Glutamatergic neuron (in vitro differentiated cells): Measurements from ENCODE around the gene SCN5A. TPM values are rescaled to one million over a fixed set of nuclear protein-coding genes. Genes with fewer than 3 reads are reported as not detected.

Source experiments
- DNase-seq: peaks from one replicate; pipeline ENCODE4 v3.0.0; 2022
- H3K27ac Mint-ChIP-seq: one replicate; pipeline ENCODE4 v1.8.0; 2020; ENCODE audit warnings: mild to moderate bottlenecking, mixed read lengths, inconsistent platforms; ENCODE audit not compliant: unreplicated experiment
- H3K27me3 Mint-ChIP-seq: one replicate; pipeline ENCODE4 v1.8.0; 2020; ENCODE audit warnings: mild to moderate bottlenecking, moderate library complexity, mixed read lengths, inconsistent platforms; ENCODE audit not compliant: unreplicated experiment
- H3K36me3 Mint-ChIP-seq: one replicate; pipeline ENCODE4 v1.8.0; 2020; ENCODE audit warnings: mild to moderate bottlenecking, mixed read lengths, inconsistent platforms; ENCODE audit not compliant: unreplicated experiment
- H3K4me1 Mint-ChIP-seq: one replicate; pipeline ENCODE4 v1.8.0; 2020; ENCODE audit warnings: mild to moderate bottlenecking, low read depth, mixed read lengths, inconsistent platforms; ENCODE audit not compliant: unreplicated experiment
- H3K4me3 Mint-ChIP-seq: one replicate; pipeline ENCODE4 v1.8.0; 2020; ENCODE audit warnings: mild to moderate bottlenecking, mixed read lengths, inconsistent platforms; ENCODE audit not compliant: unreplicated experiment
- H3K9me3 Mint-ChIP-seq: one replicate; pipeline ENCODE4 v1.8.0; 2020; ENCODE audit warnings: mild to moderate bottlenecking, moderate library complexity, mixed read lengths, inconsistent platforms; ENCODE audit not compliant: unreplicated experiment
- total RNA-seq: library from RNA; stranded (reverse); fragmentation: NEBNext Ultra II Directional; extraction: Animal tissue kit (Norgen Biotek cat#: 25700); gene quantifications from one replicate; pipeline ENCODE4 v1.2.1, GENCODE V29; 2021; ENCODE audit not compliant: unreplicated experiment
- TF ChIP-seq, protein P1 (sequence below): fragments of 200-600 bp; sonication (generic); IDR thresholded peaks from one replicate; pipeline ENCODE4 v1.5.0; 2021; ENCODE audit not compliant: partially characterized antibody, unreplicated experiment

SCN5A gene
- total RNA-seq, 1 donor from 2014 or later, result 4.8 TPM

DNA sequence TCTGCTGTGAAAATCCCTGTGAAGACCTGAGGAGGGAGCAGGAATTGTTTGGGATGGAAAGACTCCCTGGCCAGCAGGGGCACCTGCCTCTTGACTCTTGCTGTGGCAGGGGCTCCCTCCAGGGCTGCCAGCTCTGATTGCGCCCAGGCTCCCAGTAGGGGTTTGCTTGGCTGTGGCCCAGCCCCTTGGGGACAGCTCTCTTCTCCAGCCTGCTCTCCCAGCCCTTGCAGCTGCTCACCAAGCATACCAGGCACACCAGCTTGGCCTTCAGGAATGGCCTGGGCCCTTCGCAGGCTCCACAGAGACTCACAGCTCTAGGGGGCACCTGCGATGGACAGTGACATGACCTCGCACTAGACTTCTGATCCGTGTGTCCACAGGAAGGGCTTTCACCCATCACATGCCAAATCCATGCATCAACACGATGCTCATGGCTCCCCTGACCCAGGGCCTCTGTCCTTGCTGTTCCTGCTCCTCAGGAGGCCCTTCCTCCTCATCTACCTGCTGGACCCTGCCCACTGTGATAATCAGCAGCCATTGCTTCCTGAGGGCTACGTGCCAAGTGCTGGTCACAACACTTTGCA, 61.8 kb downstream of the SCN5A start:
- TF ChIP-seq, protein P1, sequence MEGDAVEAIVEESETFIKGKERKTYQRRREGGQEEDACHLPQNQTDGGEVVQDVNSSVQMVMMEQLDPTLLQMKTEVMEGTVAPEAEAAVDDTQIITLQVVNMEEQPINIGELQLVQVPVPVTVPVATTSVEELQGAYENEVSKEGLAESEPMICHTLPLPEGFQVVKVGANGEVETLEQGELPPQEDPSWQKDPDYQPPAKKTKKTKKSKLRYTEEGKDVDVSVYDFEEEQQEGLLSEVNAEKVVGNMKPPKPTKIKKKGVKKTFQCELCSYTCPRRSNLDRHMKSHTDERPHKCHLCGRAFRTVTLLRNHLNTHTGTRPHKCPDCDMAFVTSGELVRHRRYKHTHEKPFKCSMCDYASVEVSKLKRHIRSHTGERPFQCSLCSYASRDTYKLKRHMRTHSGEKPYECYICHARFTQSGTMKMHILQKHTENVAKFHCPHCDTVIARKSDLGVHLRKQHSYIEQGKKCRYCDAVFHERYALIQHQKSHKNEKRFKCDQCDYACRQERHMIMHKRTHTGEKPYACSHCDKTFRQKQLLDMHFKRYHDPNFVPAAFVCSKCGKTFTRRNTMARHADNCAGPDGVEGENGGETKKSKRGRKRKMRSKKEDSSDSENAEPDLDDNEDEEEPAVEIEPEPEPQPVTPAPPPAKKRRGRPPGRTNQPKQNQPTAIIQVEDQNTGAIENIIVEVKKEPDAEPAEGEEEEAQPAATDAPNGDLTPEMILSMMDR, result no peak
- H3K4me3 Mint-ChIP-seq, result no peak overlapping the region
- no peak overlapping the region for H3K27ac Mint-ChIP-seq
- H3K27me3 Mint-ChIP-seq, result peaks cover 2% of the 10 kb centered on the region
- H3K36me3 Mint-ChIP-seq, result no peaks in the 10 kb centered on the region
- H3K9me3 Mint-ChIP-seq, result peaks cover 4% of the 10 kb centered on the region
- no peak for DNase-seq
- no peaks in the 10 kb centered on the region for H3K4me1 Mint-ChIP-seq

DNA sequence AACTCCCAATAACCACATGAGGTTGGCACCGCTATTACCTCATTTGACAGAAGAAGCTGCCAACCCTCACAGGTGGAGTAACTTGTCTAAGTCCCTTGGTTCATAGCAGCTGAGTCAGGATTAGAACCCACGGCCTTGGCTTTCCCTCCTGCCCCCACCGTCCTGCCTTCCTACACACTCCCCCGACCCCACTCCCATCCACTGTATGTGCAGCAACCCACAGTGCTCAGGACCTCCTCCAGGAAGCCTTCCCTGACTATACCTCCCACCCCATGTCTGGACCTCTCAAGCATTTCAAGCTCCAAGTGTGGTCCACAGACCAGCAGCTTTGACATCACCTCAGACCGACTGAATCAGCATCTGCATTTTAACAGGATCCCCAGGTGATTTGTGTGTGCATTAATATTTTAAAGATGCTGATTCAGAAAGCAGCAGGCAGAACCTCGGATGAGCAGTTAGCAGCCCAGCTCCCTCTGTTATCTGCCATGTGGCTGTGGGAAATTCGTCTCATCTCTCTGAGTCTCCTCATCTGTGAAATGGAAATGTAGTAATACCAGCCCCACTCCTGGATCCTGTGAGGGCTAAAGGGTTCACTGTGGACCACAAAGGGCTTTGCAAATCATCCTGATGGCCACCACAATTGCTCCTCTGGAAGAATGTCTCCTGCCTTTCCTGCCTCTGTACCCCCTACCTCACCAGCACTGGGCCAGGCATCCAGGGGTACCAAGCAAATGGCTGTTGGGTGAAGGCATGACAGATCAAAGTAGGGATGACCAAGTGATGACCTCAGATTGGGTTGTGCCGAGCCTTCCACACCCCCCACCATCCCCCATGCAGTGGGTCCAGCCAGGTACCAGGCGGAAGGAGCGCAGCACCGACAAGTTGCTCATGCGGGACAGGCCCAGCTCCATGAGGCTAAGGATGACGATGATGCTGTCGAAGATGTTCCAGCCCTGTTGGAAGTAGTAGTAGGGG, 62.7 kb downstream of the SCN5A start:
- no peak overlapping the region for H3K27ac Mint-ChIP-seq
- H3K36me3 Mint-ChIP-seq, result no peaks in the 10 kb centered on the region
- H3K4me1 Mint-ChIP-seq, result no peaks in the 10 kb centered on the region
- H3K4me3 Mint-ChIP-seq, result no peak overlapping the region
- peaks cover 4% of the 10 kb centered on the region for H3K9me3 Mint-ChIP-seq
- TF ChIP-seq, protein P1, result no peak
- H3K27me3 Mint-ChIP-seq, result peaks cover 2% of the 10 kb centered on the region
- DNase-seq, result no peak

DNA sequence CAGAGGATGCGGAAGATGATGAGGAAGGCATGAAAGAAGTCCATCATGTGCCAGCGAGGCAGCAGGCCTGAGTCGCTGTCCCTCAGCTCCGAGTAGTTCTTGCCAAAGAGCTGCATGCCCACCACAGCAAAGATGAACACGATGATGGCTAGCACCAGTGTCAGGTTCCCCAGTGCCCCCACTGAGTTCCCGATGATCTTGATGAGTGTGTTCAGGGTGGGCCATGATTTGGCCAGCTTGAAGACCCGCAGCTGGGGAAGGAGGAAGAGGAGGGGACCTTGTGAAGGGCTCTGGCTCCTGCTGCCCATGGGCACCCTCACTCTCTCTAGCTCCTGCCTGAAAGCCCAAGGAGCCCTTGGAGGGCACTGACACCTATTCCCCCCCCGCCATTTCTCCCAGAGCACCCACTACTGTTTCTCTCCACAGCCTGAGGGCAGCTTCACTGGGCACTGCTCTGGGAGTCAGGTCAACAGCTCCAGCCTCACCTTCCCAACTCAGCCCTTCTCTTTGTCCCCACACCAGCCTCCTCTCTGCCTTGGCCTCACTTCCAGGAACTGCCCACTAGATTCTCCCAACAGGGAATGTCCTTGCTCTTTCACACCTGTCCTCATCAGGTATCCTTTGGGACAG, 63.6 kb downstream of the SCN5A start:
- H3K9me3 Mint-ChIP-seq, result peaks cover 4% of the 10 kb centered on the region
- H3K27me3 Mint-ChIP-seq, result peaks cover 2% of the 10 kb centered on the region
- no peak for DNase-seq
- H3K36me3 Mint-ChIP-seq, result no peaks in the 10 kb centered on the region
- H3K4me1 Mint-ChIP-seq, result no peaks in the 10 kb centered on the region
- no peak overlapping the region for H3K4me3 Mint-ChIP-seq
- TF ChIP-seq, protein P1, result no peak
- H3K27ac Mint-ChIP-seq, result no peak overlapping the region

GRCh38 chr3:38583688-38584087, 65.8 kb downstream of the SCN5A start:
- no peak for DNase-seq
- H3K27ac Mint-ChIP-seq, result no peak overlapping the region
- H3K4me1 Mint-ChIP-seq, result no peaks in the 10 kb centered on the region

More at GRCh38 chr3:38583688-38584087, 65.8 kb downstream of the SCN5A start:
- no peaks in the 10 kb centered on the region for H3K36me3 Mint-ChIP-seq
- peaks cover 2% of the 10 kb centered on the region for H3K27me3 Mint-ChIP-seq
- peaks cover 4% of the 10 kb centered on the region for H3K9me3 Mint-ChIP-seq
- no peak overlapping the region for H3K4me3 Mint-ChIP-seq
- TF ChIP-seq, protein P1, result no peak
